Ovary (tissue), 9 donors: Measurements from ENCODE around the gene SFTA2. TPM values are rescaled to one million over a fixed set of nuclear protein-coding genes. Genes with fewer than 3 reads are reported as not detected.

ENCODE experiments used
- DNase-seq, 5 donors: peaks; one replicate each; pipeline ENCODE4 v3.0.0-alpha.2; 2019 to 2020
- H3K27ac ChIP-seq, 2 donors: fragments of 200-600 bp; one replicate each; pipeline versions ENCODE4 v1.5.1 to v1.8.0; 2019 to 2022
- H3K27me3 ChIP-seq: fragments of 200-600 bp; one replicate; pipeline ENCODE4 v1.8.0; 2022
- H3K36me3 ChIP-seq: fragments of 200-600 bp; sonication (generic); one replicate; pipeline ENCODE4 v1.5.1; 2019
- H3K4me1 ChIP-seq: one replicate; pipeline ENCODE4 v1.8.1; 2013; ENCODE audit warnings: mild to moderate bottlenecking, moderate library complexity; ENCODE audit not compliant: insufficient read depth
- H3K4me3 ChIP-seq: fragments of 200-600 bp; sonication (generic); one replicate; pipeline ENCODE4 v1.5.1; 2017
- H3K9me3 ChIP-seq, 2 donors: fragments of 200-600 bp in 1 of 2; sonication (generic) in 1 of 2; one replicate each; pipeline versions ENCODE4 v1.5.1 to v1.8.1; 2013 to 2019; ENCODE audit warnings: mild to moderate bottlenecking in 1 of 2, moderate library complexity in 1 of 2
- EP300 ChIP-seq: sonication (generic); formaldehyde crosslinking; IDR thresholded peaks from one replicate; pipeline ENCODE4 v1.6.1; 2017; ENCODE audit warnings: antibody characterized with exemption
- POLR2A ChIP-seq: fragments of 450-650 bp; IDR thresholded peaks from one replicate; pipeline ENCODE4 v1.6.1; 2017; ENCODE audit warnings: antibody characterized with exemption, mild to moderate bottlenecking, moderate library complexity
- WGBS, 3 donors: extraction: QIAGEN DNeasy Blood & Tissue Kit in 1 of 3; methylation state at CpG; one replicate each; pipeline versions ENCODE4 v1.1.5 to v1.1.7; 2013 to 2017; 5-methylcytosine and 5-hydroxymethylcytosine counted together
- intact Hi-C, 4 donors: fragments of 100-400 bp; cut with DNase I; formaldehyde crosslinking; loops; one replicate each; pipeline versions ENCODE4 v1.11.0 to v1.15.1; 2022 to 2023
- polyA plus RNA-seq, 2 donors: library from polyadenylated mRNA; stranded (reverse); fragments of 200-250 nt in 1 of 2; fragments of 350-450 nt in 1 of 2; fragmentation: Illumina TruSeq in 1 of 2; extraction: RNeasy Lipid Tissue Mini Kit (QIAGEN cat#74804) in 1 of 2; gene quantifications; one replicate each; pipeline ENCODE4 v1.2.3, GENCODE V29; 2013 to 2014
- total RNA-seq, 7 donors: library from RNA; depleted of rRNA in 2 of 7; stranded (reverse); fragments of >200 nt in 2 of 7; fragmentation: NEBNext Ultra II Directional in 3 of 7; extraction: Animal tissue kit (Norgen Biotek cat#: 25700) in 3 of 7; gene quantifications; one replicate each; pipeline versions ENCODE4 v1.1.0 to v1.2.4, GENCODE V29; 2016 to 2023
- TF ChIP-seq, protein P1 (sequence below), 3 donors: fragments of 450-650 bp in 2 of 3; fragments of 200-600 bp in 1 of 3; IDR thresholded peaks; one replicate each; pipeline versions ENCODE4 v1.5.1 to v1.8.0; 2016 to 2022; ENCODE audit warnings: antibody characterized with exemption in 3 of 3, mild to moderate bottlenecking in 1 of 3
- donor health status: DM: no; HTN: no; CAD: no; lungs with moderate emphysema.
- donor health status: DM: no; HTN: no; CAD: no.
- donor health status: Bipolar disorder and iron deficiency.
- donor health status: DM: yes; HTN: yes; CAD: no.
- donor health status: DM: no; HTN: no; CAD: no.
- donor health status: DM: yes; HTN: yes; CAD: no.

The SFTA2 gene
- total and polyA plus RNA-seq, 9 donors, result 0.80 to 3.1 (median 0.82) TPM; not detected in 6

- intact Hi-C loops, result no loop called here
- no peaks in the 10 kb centered on the region for H3K27me3 ChIP-seq
- peak in 1 of 5 donors; percentile 8 for DNase-seq
- no peaks in the 10 kb centered on the region for H3K36me3 ChIP-seq
- H3K4me1 ChIP-seq, result peaks cover 3% of the 10 kb centered on the region
- no peak overlapping the region for H3K4me3 ChIP-seq
- TF ChIP-seq POLR2A (no peak), EP300 (no peak)
- TF ChIP-seq, protein P1, sequence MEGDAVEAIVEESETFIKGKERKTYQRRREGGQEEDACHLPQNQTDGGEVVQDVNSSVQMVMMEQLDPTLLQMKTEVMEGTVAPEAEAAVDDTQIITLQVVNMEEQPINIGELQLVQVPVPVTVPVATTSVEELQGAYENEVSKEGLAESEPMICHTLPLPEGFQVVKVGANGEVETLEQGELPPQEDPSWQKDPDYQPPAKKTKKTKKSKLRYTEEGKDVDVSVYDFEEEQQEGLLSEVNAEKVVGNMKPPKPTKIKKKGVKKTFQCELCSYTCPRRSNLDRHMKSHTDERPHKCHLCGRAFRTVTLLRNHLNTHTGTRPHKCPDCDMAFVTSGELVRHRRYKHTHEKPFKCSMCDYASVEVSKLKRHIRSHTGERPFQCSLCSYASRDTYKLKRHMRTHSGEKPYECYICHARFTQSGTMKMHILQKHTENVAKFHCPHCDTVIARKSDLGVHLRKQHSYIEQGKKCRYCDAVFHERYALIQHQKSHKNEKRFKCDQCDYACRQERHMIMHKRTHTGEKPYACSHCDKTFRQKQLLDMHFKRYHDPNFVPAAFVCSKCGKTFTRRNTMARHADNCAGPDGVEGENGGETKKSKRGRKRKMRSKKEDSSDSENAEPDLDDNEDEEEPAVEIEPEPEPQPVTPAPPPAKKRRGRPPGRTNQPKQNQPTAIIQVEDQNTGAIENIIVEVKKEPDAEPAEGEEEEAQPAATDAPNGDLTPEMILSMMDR (IDR thresholded peaks at IDR 0.05), result no peak
- H3K27ac ChIP-seq, result no peak overlapping the region
- H3K9me3 ChIP-seq, result no peaks in the 10 kb centered on the region
- 84 to 88% (median 87%) methylated on average over 4 of the region's 4 CpGs for WGBS, 3 donors
These were observed 40.6 kb downstream of the SFTA2 start for GRCh38 chr6:30891450-30891723.

GRCh38 chr6:30890646-30891449 lies 41.1 kb downstream of the SFTA2 start:
- 79 to 83% (median 82%) methylated on average over 12 of the region's 12 CpGs for WGBS, 3 donors
- peak in 2 of 5 donors; percentile 5 to 13 for DNase-seq
- H3K9me3 ChIP-seq, result no peaks in the 10 kb centered on the region
- H3K27ac ChIP-seq, result no peak overlapping the region
- intact Hi-C loops, result no loop called here
- H3K27me3 ChIP-seq, result no peaks in the 10 kb centered on the region
- H3K36me3 ChIP-seq, result no peaks in the 10 kb centered on the region
- H3K4me3 ChIP-seq, result no peak overlapping the region
- no peak for TF ChIP-seq POLR2A
- TF ChIP-seq EP300, result no peak
- TF ChIP-seq, protein P1 (IDR thresholded peaks at IDR 0.05), result no peak
- peaks cover 5% of the 10 kb centered on the region for H3K4me1 ChIP-seq

DNA sequence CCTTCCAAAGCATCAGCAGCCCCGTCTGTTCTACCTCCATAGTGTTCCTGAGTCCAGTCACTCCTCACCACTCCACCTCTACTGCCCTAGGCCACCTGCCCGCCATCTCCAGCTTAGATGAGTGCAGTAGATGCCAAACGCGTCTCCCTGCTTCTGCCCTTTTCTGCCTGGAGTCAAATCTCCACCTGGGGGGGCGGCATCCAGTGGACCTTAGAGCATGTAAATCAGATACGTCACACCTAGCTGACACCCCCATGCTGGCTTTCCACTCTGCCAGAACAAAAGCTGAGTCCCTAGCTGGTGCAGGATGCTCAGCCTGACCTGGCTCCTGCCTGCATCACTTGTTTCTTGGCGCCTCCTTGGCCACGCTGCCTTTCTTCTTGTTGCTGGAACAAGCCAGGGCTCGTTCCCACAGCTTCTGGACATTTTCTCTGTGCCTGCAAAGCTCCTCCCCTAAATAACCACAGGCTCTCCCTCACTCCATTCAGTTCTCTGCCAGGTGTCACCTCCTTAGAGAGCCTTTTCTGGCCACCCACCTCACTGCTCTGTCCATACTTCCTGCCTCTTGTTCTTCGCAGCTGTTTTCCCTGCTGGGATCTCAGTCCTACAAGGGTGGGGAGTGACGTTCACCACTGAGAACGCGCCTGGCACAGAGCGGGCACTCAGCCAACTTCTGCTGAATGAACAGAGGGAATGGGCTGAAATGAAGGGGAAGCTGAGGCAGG lies 41.9 kb downstream of the SFTA2 start:
- H3K27ac ChIP-seq, result no peak overlapping the region
- H3K27me3 ChIP-seq, result no peaks in the 10 kb centered on the region
- no peak overlapping the region for H3K4me3 ChIP-seq
- intact Hi-C loops, result loop anchor here in 3 of 4 donors (10.0 kb wide), 2 partner anchors 145 to 205 kb away; partner anchors contain the start of genes FLOT1 (in 2 of the 3), IER3 (in 2 of the 3) and PPP1R18 (in 2 of the 3)
- DNase-seq, result peak in 2 of 5 donors; percentile 16 to 25
- 85 to 86% (median 86%) methylated on average over 14 of the region's 14 CpGs for WGBS, 3 donors
- peaks cover 8% of the 10 kb centered on the region for H3K4me1 ChIP-seq
- TF ChIP-seq, protein P1 (IDR thresholded peaks at IDR 0.05), result no peak
- no peak for TF ChIP-seq EP300
- TF ChIP-seq POLR2A, result no peak
- H3K36me3 ChIP-seq, result no peaks in the 10 kb centered on the region
- H3K9me3 ChIP-seq, result no peaks in the 10 kb centered on the region

DNA sequence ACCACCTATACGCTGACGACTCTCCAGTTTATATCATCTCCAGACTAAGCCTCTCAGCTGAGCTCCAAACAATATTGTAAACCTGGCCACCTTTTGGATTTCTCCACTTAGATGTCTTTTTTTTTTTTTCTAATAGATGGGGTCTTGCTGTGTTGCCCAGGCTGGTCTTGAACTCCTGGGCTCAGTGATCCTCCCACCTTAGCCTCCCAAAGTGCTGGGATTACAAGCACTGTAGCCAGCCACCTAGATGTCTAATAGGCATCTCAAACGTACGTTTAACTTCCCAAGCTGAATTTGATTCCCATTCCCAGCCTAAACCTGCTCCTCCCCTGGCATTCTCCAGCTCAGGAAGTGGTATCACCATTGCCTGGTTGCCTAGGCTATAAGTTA lies 42.5 kb downstream of the SFTA2 start:
- no peak overlapping the region for H3K27ac ChIP-seq
- H3K4me1 ChIP-seq, result peaks cover 8% of the 10 kb centered on the region
- no peaks in the 10 kb centered on the region for H3K36me3 ChIP-seq
- no peaks in the 10 kb centered on the region for H3K27me3 ChIP-seq
- DNase-seq, result no peak
- intact Hi-C loops, result loop anchor here in 3 of 4 donors (10.0 kb wide), 2 partner anchors 145 to 205 kb away; partner anchors contain the start of genes FLOT1 (in 2 of the 3), IER3 (in 2 of the 3) and PPP1R18 (in 2 of the 3)
- TF ChIP-seq POLR2A, result no peak
- no peak for TF ChIP-seq EP300
- TF ChIP-seq, protein P1 (IDR thresholded peaks at IDR 0.05), result no peak
- no peaks in the 10 kb centered on the region for H3K9me3 ChIP-seq
- H3K4me3 ChIP-seq, result no peak overlapping the region
- whole genome bisulfite sequencing, 3 donors, result 74 to 78% (median 76%) methylated on average over 4 of the region's 4 CpGs
